ENCODE data around the gene CLEC16A.

GRCh38 chr16:11162586-11163268 lies 218.4 kb downstream of the CLEC16A start:
- TF ChIP-seq CTCF (IDR thresholded peaks at IDR 0.05) (no peak), POLR2A (IDR thresholded peaks at IDR 0.05) (no peak)

Measured in thyroid gland (tissue), 4 donors.